NCI-H2227 (cell line): ENCODE results near the gene ANKRD55.
"Not testable (repeated sequence)": the region's sequence is repeated elsewhere in the genome, so short reads cannot be mapped to it uniquely, and the experiment has no call there.

Experiments used
- DNase-seq: peaks from one replicate; lab custom pipeline; 2025; ENCODE audit not compliant: unreplicated experiment; lab: John Stamatoyannopoulos, UW

The ANKRD55 gene

DNA sequence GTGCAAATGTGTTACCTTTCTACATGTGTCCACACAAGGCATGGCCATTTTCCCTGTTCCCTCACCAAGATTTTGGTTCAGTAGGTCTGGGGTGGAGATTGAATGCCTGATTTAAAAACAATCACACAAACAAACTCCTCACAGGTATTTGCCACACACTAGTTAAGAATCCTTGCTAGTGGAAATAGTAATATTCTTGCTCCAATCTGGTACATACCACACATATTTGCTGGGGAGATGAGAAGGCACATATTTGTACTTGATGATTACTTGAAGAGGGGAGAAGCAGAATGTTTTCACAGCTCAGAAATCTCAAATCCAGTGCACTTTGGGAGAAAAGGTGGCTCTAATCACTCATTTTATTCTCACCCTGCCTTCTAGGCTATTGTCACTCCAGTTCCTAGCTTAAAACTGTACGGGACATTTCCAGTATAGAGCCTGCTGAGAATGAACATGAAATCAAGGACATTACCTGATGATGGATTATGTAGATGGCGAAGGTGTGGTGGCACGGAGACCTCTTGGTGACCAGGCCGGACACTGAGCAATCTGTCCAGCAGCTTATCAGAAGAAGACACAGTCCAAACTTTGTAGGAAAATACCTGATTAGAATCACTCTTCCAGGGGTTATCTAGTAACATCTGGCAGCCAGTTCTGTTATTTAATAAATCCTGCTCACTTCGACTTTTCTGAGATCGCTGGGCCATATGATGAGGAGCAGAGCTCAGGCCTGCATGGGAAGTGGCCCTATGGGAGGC lies 122.3 kb downstream of the ANKRD55 start:
- no peak for DNase-seq

DNA sequence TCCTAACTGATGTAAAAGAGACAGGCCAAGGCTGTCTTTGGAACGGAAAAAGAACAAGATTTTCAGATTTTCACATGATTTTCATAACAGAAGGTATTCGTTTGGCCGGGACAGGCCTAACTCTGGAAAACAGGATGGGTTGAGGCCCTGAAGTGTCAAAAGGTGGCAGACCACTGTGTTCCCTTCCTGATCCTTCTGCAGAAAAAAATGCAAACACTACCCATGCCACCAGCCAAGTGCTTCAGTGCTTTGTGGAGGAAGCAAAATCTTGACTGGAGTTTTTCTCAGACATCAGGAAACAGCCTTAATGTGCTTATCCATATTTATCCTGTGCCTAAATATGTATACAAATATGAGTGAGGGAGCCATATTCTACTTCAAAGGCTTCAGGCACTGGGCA lies 124.9 kb downstream of the ANKRD55 start:
- no peak for DNase-seq

DNA sequence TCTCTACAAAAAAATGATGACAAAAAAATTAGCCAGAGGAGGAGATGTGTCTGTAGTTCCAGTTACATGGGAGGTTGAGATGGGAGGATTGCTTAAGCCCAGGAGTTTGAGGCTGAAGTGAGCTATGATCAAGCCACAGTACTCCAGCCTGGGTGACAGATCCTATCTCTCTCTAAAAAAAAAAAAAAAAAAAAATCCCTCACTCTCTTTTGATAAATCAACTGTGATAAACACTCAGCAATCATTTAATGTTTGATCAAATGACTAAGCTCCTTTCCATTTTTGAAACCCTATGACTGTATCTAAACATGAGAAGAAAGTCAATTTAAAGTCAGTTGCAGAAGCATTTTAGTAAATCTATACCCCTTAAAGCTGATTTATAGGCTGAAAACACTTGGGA lies 126.3 kb downstream of the ANKRD55 start:
- no peak for DNase-seq

DNA sequence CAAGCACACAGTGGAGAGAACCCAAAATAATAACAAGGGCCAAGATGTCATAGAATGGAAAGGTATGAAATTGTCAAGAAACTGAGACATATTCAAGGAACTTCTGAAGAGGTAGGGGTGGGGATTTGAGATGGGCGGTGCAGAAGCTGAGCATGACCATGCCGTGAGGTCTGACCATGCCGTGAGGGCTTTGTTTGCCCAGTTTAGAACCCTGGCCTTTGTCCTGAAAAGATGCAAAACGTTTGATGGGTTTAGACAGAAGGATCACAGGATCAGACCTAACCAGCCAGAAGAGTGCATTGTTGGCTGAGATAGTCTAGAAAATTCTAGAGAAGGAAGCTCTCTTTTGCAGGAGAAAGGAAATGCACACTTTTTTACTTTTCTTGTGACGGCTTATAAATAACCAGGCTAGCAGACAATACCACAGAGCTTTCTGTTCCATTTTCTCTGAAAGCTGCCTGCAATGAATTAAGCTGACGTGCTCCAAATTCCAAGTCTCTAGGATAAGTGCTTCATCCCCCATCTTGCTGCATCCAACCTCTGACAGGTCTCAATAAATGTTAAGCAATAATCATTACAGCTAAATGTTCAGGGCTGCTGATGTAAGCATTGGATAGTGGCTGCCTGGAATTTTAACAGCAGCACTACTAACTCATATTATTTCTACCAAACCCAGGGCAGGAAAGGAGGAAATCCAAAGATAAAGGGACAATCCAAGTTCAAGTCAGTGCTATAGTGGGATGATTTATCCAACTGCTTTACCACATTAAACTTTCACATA lies 127.4 kb downstream of the ANKRD55 start:
- DNase-seq = no peak

DNA sequence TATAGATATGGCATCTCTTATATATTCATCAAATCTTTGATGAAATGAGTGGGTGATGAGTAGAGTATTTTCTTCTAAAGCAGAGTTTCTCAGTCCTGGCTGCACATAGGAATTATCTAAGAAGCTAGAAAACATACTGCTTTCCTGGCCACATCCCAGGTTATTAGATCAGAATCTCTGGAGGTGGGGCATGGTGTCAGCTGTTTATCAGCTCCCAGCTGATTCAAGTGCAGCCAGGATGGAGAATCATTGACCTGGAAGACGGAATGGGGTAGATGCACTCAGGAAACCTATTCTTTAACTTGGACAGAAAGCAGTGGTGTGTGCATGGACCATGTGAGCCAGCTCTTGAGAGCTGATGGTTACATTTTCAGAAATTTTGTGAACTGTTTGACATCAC lies 130.2 kb downstream of the ANKRD55 start:
- no peak for DNase-seq

DNA sequence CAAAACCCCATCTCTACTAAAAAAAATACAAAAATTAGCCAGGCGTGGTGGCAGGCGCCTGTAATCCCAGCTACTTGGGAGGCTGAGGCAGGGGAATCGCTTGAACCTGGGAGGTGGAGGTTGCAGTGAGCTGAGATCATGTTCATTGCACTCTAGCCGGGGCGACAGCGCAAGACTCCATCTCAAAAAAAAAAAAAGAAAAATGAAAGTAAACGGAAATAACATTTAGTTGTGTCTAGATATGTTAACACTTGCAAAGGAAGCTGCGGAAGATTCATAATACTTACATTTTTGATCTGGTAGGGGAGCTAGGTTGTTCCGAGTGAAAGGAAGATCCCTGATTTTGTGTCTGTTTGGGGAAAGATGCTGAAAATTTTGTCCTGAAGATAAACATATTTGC lies 130.9 kb downstream of the ANKRD55 start:
- not testable (repeated sequence) for DNase-seq

DNA sequence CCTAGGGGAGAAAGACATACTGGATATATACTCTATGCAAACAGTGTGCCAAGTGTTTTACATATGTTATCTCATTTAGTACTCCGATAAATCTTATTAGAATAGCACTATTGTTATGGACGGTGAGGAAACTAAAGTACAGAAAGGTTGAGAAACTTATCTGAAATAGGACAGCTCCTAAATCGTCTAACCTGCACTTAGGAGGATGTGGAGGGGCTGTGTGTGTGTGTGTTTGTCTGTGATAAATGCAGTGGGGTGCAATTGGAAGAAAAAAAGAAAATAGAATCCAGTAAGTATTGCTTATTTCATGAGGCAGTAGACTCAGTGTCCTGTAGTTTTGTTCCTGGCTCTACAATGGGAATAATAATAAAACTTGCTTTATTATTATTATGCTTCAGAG lies 131.9 kb downstream of the ANKRD55 start:
- no peak for DNase-seq

DNA sequence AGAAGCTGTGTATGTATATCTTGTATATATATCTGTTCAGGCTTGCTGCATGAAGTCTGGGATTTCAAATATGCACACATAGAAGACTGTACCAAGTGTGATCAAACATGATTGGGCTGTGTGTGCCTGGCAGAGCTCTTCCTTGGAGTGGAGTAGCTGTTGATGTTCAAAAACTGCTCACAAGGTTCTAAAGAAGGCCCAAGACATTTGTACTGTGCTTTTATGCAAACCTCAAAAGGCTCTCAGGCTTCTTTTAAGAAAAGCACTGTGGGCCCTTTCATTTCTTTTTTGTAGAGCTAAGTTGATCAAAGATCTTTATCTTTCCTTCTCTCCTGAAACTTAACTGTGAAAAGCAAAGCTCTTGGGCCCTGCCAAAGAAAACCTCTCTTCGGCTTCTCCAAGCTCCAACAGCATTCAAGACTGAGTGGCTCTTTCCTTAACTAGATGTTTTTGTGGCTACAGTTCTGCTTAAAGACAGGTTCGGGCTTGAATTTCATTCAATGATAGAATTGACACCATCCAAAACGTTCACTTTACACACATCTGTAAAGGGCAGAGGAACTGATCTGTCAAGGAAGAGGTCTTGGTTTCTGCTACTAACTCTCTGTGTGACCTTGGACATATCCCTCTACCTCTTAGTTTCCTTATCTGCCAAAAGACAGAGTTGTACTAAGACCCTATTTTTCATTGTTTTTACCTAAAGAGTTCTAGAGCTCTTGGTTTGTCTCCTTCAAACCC lies 132.5 kb downstream of the ANKRD55 start:
- DNase-seq = no peak

DNA sequence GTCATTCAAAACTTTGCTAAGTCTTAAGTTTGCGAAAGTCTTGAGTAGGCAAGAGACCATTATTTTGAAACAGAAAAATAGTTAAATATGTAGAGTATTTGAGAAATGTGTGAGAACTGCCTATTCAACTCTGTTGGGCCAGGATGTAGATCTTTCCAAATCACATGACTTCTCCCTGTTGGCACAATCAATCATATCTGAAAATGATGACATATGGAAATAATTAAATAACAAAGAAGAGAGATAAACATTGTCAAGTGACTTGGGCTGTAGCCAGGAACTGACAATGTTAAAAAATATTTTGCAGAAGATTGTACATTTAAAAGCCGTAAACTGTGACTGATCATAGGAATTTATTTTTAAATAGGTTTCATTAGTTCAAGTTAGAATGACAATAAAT lies 133.8 kb downstream of the ANKRD55 start:
- DNase-seq = no peak

DNA sequence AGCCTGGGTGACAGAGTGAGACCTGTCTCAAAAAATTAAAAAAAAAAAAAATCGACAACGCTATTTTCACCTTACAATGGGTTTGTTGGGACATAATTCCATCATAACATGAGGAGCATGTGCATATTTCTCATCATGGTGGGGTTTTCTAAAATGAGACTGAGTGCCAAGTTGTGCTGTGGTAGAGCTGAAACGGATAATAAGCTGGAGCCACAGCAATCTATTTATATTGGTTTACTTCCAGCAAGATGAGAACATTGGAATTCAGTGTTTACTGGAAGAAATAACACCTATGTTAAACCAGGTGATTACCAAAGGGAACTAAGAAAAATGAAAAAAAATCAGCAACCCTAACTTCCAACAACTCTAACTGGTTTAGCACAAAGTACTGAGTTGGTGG lies 136.1 kb downstream of the ANKRD55 start:
- no peak for DNase-seq

DNA sequence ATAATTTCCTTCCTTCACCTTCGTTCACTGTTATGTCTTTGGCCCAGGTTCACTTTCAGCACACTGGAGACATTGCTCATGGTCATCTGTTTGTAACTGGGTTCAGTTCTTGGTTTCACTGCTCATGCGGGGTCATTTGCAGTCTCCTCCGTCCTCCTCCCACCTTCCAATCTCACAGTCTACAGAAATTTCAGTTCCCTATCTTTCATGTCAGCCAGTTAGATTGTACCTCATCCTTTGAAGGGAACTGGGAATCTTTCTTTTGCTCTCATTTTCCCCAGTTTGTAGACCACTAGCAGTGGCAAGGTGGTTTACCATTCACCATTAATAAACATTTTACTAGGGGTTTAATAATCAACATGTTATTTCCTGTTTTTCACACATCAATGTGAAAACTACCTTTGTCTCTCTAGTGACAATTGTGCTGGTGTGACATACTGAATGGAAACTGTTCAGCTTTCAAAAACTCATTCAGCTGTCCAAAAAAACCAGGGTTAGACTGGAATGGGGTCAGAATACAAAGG lies 137.5 kb downstream of the ANKRD55 start:
- no peak for DNase-seq

DNA sequence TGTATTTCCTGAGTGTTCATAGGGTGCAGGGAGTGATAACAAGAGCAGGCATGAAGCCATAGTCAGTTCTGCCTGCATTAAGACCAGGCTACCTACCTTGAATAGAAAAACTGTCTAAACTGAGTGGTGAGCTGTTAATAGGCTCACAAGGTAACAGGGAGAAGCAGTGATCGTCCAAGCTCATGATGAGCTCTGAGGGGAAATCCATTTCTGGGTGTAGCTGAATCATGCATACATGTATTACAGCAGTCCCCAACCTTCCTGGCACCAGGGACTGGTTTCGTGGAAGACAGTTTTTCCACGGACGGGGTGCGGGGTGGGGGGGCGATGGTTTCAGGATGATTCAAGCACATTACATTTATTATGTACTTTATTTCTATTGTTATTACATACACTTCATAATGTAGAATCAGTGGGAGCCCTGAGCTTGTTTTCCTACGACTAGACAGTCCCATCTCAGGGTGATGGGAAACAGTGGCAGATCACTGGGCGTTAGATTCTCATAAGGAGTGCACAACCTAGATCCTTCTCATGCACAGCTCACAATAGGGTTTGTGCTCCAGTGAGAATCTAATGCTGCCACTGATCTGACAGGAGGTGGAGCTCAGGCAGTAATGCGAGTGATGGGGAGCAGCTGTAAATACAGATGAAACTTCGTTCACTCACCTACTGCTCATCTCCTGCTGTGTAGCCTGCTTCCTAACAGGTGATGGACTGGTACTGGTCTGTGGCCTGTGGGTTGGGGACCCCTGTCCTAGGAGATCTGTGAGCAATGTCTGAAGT lies 138.4 kb downstream of the ANKRD55 start:
- DNase-seq = no peak

DNA sequence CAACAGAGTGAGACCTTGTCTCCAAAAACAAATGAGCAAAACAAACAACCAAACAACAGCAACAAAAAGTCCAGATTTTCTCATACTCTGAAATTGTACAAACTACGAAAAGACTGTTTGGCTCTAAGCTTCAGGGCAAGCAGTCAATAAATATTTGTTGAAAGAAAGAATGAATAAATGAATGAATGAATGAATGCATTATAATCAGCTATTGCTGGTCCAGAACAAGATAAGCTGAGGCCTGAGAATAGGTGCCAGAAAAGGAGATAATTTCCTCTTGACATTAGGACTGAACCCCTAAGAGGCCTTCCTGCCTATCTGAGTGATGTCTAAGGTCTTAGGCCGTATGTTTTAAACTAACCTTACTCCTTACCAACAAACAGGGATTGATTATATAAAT lies 139.2 kb downstream of the ANKRD55 start:
- DNase-seq = no peak

DNA sequence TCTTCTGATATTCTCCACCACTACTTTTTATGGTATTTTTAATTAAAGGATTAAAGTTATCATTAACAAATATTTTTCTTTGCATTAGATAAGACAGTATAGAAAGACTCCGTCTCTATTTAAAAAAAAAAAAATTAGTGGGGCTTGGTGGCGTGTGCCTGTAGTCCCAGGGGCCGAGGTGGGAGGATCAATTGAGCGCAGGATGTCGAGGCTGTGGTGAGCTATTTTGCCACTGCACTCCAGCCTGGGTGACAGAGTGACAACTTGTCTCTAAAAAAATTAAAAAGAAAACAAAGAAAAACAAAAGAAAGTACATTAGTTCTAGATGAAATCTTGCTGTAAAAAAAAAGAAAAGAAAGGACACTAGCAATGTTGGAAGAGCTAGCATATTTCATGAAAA lies 141.0 kb downstream of the ANKRD55 start:
- DNase-seq = no peak

DNA sequence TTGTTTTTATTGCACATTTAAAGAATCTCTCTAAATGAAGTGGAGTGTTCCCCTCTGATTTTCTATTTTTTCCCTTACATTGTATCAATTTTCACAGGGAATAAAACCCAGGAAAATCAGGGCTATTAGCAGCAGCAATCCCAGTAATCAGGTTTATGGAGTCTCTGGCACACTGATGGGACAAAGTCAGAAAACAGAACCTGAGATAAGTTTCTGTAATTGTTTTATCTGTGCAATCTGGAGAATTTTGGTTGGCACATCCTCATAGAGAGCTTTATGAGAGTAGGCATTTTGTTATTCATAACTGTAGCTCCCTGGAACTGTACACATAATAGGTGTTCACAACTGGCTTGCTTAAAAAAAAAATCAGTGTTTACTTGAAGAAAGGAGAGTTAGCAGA lies 141.5 kb downstream of the ANKRD55 start:
- no peak for DNase-seq

DNA sequence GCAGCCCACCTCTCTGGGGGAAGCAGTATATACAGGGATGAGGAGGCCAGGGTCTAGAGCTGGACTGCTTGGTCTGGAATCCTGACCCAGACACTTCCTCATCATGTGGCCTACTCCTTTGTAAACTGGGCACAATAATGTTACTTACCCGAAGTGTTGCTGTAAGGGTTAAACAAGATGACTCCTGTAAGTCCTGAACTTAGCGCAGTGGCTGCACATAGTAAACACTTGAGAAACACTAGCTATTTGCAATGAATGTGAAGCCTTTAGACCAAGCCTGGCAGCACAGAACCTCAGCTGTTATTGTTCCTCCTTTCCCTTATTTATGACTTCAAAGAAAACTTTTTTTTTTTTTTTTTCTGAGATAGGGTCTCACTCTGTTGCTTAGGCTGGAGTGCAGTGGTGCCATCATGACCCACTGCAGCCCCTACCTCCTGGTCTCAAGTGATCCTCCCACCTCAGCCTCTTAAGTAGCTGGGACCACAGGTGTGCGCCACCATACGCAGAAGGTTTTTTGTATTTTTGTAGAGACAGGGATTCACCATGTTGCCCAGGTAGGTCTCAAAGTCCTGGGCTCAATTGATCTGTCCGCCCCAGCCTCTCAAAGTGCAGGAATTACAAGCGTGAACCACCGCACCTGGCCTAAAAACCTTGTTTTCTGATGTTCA lies 142.2 kb downstream of the ANKRD55 start:
- no peak for DNase-seq

DNA sequence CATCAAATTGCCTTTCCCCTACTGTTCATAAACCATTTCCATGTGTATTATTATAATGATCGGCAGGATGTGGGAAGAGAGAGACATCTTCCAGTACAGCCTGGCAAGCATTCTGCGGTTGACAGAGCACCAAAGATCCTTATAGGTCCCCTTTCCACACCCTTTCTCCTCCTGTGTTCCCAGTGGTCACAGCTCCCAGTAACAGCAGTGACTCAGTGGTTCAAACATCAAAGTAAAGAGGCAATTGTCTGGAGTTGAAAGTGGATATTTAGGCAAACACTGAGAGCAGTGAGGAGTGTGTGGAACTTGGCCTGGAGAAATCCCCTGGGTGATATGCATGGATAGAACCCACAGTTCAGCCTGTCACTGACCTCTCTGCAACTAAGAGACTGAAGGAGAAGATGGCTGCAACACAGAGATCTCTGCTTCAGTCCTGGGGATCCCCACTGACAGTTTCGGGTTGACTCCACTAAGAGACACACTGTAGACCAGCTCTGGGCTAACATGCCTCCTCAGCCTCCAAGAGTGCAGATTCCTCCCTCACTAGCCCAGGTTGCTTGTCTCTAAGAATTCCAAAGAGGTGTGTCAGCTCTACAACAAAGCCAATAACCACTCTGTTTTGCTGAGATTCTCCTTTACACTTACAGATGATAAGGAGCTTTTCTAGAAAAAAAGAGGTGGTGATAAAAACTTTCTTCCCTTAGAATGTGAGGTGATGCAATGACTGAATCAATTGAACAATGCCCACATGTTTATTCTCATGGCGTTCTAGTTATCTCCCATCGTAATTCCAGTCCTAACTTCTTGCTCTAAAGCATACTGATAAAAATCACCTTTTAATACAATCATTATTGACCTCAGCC lies 143.9 kb downstream of the ANKRD55 start:
- DNase-seq = no peak

DNA sequence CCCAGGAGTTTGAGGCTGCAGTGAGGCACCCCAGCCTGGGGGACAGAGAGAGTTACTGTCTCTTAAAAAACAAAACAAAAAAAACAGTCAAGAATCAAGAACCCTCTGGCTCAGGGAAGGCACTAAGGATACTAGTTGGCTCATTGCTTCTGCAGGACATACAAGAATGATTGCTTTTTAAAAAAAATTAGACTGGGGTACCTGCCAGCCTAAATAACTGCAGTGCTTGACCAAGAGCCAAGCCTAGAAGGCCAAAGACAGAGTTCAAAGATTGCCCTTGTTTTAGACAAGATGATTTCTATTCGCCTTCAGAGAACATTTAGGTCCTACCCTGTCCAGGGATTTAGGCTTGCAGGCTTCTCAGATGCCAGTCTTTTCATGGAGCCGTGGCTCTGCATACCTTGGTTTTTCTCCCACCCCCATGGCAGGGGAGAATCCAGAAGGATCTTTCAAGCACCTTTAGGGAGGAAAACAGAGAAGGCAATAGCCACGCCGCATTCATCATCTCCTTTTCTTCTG lies 144.6 kb downstream of the ANKRD55 start:
- no peak for DNase-seq

DNA sequence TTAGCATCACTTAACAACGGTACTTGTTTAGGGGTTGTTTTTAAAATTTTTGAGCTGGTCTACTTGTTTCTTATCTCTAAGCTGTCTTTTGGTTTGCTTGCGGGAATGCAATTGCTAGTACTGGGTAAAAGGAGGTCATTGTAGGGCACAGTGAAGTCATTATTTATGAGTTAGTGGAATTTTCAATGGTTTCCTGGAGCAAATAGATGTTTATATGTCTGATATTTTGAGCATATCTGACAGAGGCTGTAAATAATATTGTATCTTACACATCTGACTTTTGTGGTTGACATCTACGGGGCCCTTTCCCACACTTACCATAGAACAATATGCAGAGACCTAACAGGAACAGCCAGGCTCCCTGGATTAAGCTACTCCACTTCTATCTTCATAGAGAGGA lies 147.9 kb downstream of the ANKRD55 start:
- DNase-seq = no peak
